Spinal cord (tissue), 10 donors: ENCODE measurements around the gene FBXW12. TPM values are rescaled to one million over a fixed set of nuclear protein-coding genes. Genes with fewer than 3 reads are reported as not detected.
"Not testable (repeated sequence)": the region's sequence is repeated elsewhere in the genome, so short reads cannot be mapped to it uniquely, and the experiment has no call there.

Source experiments
- DNase-seq, 6 donors: peaks; one replicate each; pipeline versions ENCODE4 v3.0.0 to v3.0.0-alpha.2; 2013 to 2015; ENCODE audit warnings: low spot score in 6 of 6, low read depth in 4 of 6
- H3K27ac ChIP-seq: one replicate; pipeline ENCODE4 v1.5.1; 2013; ENCODE audit warnings: low read depth, low read length, control low read depth
- H3K27me3 ChIP-seq: one replicate; pipeline ENCODE4 v1.6.1; 2013; ENCODE audit warnings: low read length; ENCODE audit not compliant: control insufficient read depth, insufficient read depth
- H3K36me3 ChIP-seq: one replicate; pipeline ENCODE4 v1.6.1; 2013; ENCODE audit warnings: low read length; ENCODE audit not compliant: control insufficient read depth, insufficient read depth
- H3K4me1 ChIP-seq: one replicate; pipeline ENCODE4 v1.6.1; 2013; ENCODE audit warnings: low read length; ENCODE audit not compliant: control insufficient read depth, insufficient read depth
- H3K4me3 ChIP-seq: one replicate; pipeline ENCODE4 v1.5.1; 2013; ENCODE audit warnings: low read depth, low read length, control low read depth
- H3K9me3 ChIP-seq: one replicate; pipeline ENCODE4 v1.6.1; 2013; ENCODE audit warnings: low read length; ENCODE audit not compliant: control insufficient read depth, insufficient read depth
- WGBS: methylation state at CpG from one replicate; pipeline ENCODE4 v1.1.5; 2013; ENCODE audit warnings: missing lambda C conversion rate; ENCODE audit not compliant: insufficient coverage; 5-methylcytosine and 5-hydroxymethylcytosine counted together
- polyA plus RNA-seq, 2 donors: library from polyadenylated mRNA; unstranded; fragments of 120-200 nt; gene quantifications; one replicate each; pipeline ENCODE4 v1.2.1, GENCODE V29; 2013; ENCODE audit not compliant: insufficient read length in 2 of 2
- total RNA-seq, 2 donors: library from RNA; depleted of rRNA in 1 of 2; stranded (reverse); fragments of 120-200 nt in 1 of 2; fragments of >200 nt in 1 of 2; gene quantifications; one replicate each; pipeline versions ENCODE4 v1.2.3 to v1.2.4, GENCODE V29; 2013 to 2014
- donor health status: healthy.

Gene FBXW12
- total and polyA plus RNA-seq, 4 donors = 0.54 to 1.5 (median 0.80) TPM

DNA sequence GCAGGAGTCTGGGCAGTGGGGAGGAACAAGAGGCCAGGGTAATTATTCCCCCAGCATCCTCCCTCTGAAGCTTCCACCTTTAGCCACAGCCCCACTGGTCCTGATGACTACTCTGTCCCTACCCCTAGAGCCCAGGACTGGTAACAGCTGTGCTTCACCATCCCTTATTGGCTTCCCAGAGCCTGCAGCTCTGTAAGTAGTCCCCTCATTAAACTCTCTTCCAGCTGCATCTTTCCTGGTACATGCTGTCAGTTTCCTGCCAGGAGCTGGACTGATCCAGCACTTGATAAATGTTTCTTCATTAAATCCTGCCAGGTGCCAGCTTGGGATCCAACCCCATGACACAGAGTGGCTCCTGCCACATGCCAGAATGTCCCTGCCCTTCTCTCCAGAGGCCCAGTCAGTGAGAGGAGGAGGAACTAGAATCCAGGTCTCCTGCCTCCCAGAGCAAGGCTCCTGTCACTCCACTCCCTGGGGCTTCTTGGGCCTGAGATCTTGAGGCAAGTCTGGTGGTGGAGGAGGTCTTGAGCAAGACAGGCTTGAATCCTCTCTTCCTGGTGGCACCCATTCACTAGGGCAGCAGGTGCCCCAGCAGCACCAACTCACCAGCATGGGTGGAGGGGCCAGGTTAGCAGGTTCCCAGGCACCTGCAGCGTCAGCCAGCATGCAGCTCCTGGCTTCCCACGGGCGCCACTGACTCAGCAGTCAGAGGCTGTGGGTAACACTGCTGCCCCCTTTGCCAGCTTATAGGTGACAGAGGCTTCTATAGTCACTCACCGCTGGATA, 27.6 kb downstream of the FBXW12 start:
- H3K9me3 ChIP-seq = no peaks in the 10 kb centered on the region
- H3K4me3 ChIP-seq = no peak overlapping the region
- DNase-seq = peak in 1 of 6 donors; percentile 35
- no peak overlapping the region for H3K27ac ChIP-seq
- peaks cover 5% of the 10 kb centered on the region for H3K4me1 ChIP-seq
- WGBS = 76% methylated on average over 3 of the region's 4 CpGs
- H3K36me3 ChIP-seq = peaks cover 30% of the 10 kb centered on the region
- no peaks in the 10 kb centered on the region for H3K27me3 ChIP-seq

- H3K9me3 ChIP-seq = no peaks in the 10 kb centered on the region
- peaks cover 43% of the 10 kb centered on the region for H3K36me3 ChIP-seq
- H3K27me3 ChIP-seq = no peaks in the 10 kb centered on the region
- WGBS = 80% methylated on average over 6 of the region's 6 CpGs
- DNase-seq = peak in 4 of 6 donors; percentile 25 to 78 (median 52)
- H3K4me1 ChIP-seq = peaks cover 5% of the 10 kb centered on the region
- no peak overlapping the region for H3K4me3 ChIP-seq
- no peak overlapping the region for H3K27ac ChIP-seq
These were observed 28.9 kb downstream of the FBXW12 start for GRCh38 chr3:48400824-48401433.

DNA sequence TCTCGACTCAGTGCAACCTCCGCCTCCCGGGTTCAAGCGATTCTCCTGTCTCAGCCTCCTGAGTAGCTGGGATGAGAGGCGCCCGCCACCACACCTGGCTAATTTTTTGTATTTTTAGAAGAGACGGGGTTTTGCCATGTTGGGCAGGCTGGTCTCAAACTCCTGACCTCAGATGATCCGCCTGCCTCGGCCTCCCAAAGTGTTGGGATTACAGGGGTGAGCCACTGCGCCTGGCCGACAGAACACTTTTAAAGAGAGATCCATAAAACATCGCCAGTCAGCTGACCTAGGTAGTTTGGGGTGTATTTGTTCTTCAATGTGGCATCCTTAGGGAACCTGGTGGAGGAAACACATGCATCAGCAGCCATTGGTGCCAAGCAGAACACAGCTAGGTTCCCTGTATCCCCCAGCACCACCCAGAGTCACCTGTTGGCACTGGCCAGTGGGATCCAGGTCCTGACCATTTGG, 29.4 kb downstream of the FBXW12 start:
- not testable (repeated sequence) for H3K9me3 ChIP-seq, H3K4me1 ChIP-seq, H3K27ac ChIP-seq, H3K27me3 ChIP-seq, H3K4me3 ChIP-seq, DNase-seq
- H3K36me3 ChIP-seq = peaks cover 49% of the 10 kb centered on the region
- WGBS = 97% methylated on average over 11 of the region's 12 CpGs

- Histone ChIP-seq H3K27ac (no peak overlapping the region), H3K4me1 (peaks cover 5% of the 10 kb centered on the region), H3K27me3 (no peaks in the 10 kb centered on the region), H3K36me3 (peaks cover 57% of the 10 kb centered on the region), H3K9me3 (no peaks in the 10 kb centered on the region), H3K4me3 (no peak overlapping the region)
- peak in 1 of 6 donors; percentile 23 for DNase-seq
- WGBS = 92% methylated on average over 3 of the region's 8 CpGs
These were observed 30.3 kb downstream of the FBXW12 start for GRCh38 chr3:48402281-48402732.

- no peaks in the 10 kb centered on the region for H3K9me3 ChIP-seq
- H3K4me1 ChIP-seq = peaks cover 5% of the 10 kb centered on the region
- WGBS = 92% methylated on average over 1 of the region's 3 CpGs
- H3K36me3 ChIP-seq = peaks cover 62% of the 10 kb centered on the region
- H3K27me3 ChIP-seq = no peaks in the 10 kb centered on the region
- no peak overlapping the region for H3K4me3 ChIP-seq
- no peak overlapping the region for H3K27ac ChIP-seq
- no peak for DNase-seq
These were observed 30.9 kb downstream of the FBXW12 start for GRCh38 chr3:48402907-48403306.

- Histone ChIP-seq H3K27ac (no peak overlapping the region), H3K9me3 (no peaks in the 10 kb centered on the region), H3K4me1 (peaks cover 2% of the 10 kb centered on the region), H3K36me3 (peaks cover 71% of the 10 kb centered on the region), H3K27me3 (no peaks in the 10 kb centered on the region), H3K4me3 (no peak overlapping the region)
- WGBS = 92% methylated on average over 12 of the region's 15 CpGs
- DNase-seq = no peak
These were observed 31.8 kb downstream of the FBXW12 start for GRCh38 chr3:48403533-48404439.

DNA sequence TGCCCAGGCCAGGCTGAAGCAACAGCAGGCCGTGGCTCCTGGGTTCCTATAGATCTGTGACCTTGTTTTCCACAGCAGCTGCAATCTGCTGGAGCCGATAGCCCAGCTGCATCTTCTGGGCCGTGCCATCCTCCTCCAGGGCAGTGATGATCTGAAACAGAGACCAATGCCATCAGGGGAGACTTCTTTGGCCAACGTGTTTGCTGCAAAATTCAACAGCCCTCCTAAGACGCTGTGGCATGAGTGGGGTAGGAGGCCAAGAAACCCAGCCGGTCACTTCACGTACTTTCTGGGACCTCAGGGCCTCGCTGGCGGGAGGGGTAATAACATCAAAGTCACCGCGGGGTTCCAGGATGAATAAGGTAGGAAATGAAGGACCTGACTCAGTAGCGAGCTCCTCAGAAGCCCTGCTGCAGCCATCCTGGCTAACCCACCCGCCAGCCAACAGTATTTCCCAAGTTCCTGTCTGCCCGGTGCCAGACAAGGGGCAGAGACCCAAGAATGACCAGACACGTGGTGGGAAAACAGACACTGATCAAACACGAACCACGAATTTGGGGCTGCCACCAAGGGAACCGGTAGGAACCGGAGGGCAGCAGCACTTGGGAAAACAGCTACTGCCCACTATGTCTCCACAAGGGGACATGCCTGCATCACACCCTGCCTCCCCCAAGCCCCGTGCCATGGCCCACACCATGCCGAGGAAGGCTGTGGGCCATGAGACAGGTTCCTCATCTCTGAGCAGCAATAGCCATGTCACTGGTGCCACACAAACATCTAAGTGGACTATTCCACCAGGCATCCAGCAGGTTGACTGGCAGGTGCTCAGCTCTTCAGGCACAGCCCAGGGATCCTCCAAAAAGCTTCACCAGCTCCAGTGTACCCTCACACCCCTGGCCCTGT, 32.7 kb downstream of the FBXW12 start:
- no peak for DNase-seq
- H3K4me1 ChIP-seq = no peaks in the 10 kb centered on the region
- no peaks in the 10 kb centered on the region for H3K27me3 ChIP-seq
- WGBS = 92% methylated on average over 21 of the region's 21 CpGs
- H3K4me3 ChIP-seq = no peak overlapping the region
- H3K36me3 ChIP-seq = peaks cover 80% of the 10 kb centered on the region
- H3K9me3 ChIP-seq = no peaks in the 10 kb centered on the region
- no peak overlapping the region for H3K27ac ChIP-seq

DNA sequence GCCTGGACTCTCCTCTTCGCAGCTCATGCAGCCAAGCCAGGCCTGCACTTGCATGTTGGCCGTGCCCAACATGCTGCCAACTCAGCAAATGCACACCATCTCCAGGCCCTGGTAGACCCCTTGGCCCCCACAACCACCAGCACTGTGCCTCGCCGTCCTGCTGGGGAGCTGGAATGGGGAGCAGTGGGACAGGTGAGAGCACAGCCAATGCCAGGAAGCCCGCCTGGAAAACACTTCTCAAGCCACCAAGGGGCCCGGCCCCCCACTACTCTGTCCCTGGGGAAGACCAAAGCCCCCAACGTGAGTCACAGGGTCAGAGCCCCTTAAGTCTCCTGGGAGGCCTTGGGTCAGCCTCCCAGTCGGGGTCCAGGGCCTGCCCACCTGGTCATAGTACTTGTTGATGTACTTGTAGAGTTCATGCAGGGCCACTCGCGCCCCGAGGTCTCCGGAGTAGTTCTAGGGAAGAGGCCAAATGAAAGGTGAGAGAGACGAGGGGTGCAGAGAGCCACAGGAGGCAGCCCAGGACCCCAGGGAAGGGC, 33.4 kb downstream of the FBXW12 start:
- H3K27ac ChIP-seq = no peak overlapping the region
- no peaks in the 10 kb centered on the region for H3K9me3 ChIP-seq
- H3K36me3 ChIP-seq = peaks cover 87% of the 10 kb centered on the region
- H3K27me3 ChIP-seq = no peaks in the 10 kb centered on the region
- no peaks in the 10 kb centered on the region for H3K4me1 ChIP-seq
- no peak for DNase-seq
- WGBS = 97% methylated on average over 13 of the region's 13 CpGs
- H3K4me3 ChIP-seq = no peak overlapping the region
